Activated T-cell treated with anti-CD3 and anti-CD28 coated beads for 48 hours (primary cell): Measurements from ENCODE around the gene SFTPB.
"Not testable (repeated sequence)": the region's sequence is repeated elsewhere in the genome, so short reads cannot be mapped to it uniquely, and the experiment has no call there.

ENCODE experiments used
- DNase-seq: peaks from one replicate; pipeline ENCODE4 v3.0.0-alpha.2; 2020; ENCODE audit warnings: low read depth

The SFTPB gene

DNA sequence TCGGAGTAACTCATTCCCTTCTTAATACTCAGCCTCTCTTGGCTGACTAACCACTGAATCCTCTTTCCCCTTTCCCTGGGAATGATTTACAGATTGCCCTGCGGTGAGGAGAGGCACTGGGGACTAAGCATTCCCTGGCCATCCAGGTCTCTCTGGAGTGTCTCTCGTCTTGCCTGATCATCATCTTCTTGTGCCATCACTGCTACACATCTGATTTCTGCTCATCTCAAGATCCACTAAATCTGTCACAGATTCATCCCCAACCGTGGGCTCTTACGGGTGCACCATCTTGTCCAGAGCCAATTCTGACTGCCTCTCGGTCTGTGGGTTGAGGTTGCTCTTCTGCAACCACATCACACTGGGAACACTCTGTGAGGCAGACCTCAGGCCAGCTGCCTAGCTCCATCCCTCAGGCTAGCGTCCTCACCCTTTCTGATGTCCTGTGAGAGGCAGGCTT lies 12.0 kb downstream of the SFTPB start:
- no peak for DNase-seq

GRCh38 chr2:85653996-85654395 lies 14.0 kb downstream of the SFTPB start:
- no peak for DNase-seq

- DNase-seq: no peak
Observed at GRCh38 chr2:85652056-85652455, 15.9 kb downstream of the SFTPB start.

- no peak for DNase-seq
Observed at GRCh38 chr2:85651097-85651496, 16.9 kb downstream of the SFTPB start.

GRCh38 chr2:85650456-85650855 lies 17.5 kb downstream of the SFTPB start:
- no peak for DNase-seq

- DNase-seq: no peak
Observed at GRCh38 chr2:85649201-85650190, 18.5 kb downstream of the SFTPB start.

DNA sequence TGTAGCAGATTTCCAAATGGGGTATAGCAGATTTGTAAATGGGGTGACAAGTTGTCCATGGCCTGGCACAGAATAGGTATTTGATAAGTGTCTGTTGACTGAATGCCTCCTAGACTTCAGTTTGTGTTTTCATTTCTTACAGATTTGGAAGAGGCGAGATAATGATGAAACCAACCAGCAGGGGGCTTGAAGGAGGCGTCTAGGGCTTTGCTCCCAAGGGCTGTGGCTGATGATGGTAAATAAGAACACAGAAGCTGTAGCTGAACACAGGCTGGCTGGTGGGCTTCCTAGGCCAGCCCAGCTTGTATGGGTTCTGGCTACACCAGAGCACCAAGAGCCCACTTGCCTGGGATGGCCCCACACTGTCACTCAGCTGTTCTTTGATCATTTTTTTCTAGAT lies 19.4 kb downstream of the SFTPB start:
- DNase-seq: no peak

DNA sequence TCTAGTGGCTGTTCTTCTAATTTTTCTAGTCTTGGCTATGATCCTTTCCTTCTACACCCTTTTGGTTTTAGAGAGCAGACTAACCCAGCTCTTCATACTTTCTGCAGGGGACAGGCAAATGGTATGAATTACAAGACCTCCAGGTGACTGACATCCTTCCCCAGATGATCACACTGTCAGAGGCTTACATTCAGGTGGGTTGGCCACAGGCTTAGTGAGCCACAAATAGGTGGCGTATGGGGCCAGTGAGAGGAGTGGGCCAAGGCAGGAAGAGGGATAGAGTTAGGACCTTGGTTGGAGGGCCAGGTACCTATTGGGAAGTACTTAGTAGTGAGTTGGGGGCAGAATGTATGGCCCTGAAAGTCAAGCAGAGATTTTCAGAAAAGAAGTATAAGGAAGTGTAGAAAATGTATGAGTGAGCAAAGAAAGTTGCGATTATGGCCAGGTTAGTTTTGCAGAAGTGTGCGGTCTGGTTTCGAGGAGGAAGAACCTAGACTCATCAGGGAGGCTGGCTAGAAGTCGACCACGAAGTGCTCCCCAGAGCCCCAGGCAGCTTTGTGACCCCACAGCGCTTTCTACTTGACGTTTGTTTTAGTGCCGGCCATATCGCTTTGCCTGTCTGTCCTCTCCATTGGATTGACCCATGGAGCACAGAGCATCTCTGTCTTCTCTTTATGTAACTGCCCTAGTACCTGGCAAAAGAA lies 20.0 kb downstream of the SFTPB start:
- DNase-seq: no peak

DNA sequence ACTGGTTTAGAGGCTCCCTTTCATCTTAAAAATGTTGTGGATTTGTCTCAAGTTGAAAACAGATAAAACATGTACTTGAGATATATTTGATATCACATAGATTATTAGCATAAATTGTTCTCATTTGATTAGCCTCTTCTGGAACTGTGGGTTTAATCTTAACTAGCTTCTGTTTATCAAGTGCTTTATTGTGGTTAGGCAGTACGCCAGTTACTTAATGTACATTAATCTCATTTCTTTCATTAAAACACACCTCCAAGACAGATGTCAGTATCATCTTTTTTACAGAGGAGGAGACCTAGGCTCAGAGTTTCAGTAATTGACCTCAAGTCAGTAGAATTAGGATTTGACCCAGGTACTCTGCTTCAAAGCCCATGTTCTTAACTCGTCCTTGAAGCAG lies 21.8 kb downstream of the SFTPB start:
- DNase-seq: no peak

- no peak for DNase-seq
Observed at GRCh38 chr2:85644909-85645308, 23.1 kb downstream of the SFTPB start.

DNA sequence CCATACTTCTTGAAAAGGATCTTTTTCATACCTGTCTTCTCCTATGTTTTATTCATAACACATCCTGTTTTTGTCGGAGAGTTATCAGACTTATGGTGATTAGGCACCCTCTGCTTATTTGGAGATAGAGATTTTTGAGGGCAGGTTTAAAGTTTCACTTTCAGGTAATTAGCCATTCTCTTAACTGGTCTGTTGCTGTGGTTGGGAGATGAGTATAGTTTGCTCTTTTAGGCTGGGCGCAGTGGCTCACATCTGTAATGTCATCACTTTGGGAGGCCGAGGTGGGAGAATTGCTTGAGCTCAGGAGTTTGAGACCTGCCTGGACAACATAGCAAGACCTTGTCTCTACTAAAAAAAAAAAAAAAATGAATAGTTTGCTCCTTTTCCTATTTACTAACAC lies 25.3 kb downstream of the SFTPB start:
- no peak for DNase-seq

DNA sequence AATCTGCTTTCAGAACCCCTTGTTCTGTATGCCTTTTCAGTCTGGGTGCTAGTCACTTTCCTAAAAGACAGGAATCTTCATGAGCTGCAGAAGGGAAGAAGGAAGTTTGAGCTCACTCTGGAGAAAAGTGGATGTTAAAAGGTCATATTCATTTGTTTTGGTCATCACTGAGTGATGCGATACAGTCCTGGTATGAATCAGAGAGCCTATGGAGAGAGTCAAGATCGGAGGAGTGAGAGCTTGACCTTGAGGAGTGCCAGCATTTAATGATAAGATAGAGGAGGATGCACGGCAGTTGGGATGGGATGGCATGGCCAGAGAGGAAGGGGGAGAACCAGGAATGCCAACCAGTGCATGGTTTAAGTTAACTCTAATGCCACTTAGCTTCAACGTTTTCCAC lies 32.4 kb downstream of the SFTPB start:
- DNase-seq: no peak

DNA sequence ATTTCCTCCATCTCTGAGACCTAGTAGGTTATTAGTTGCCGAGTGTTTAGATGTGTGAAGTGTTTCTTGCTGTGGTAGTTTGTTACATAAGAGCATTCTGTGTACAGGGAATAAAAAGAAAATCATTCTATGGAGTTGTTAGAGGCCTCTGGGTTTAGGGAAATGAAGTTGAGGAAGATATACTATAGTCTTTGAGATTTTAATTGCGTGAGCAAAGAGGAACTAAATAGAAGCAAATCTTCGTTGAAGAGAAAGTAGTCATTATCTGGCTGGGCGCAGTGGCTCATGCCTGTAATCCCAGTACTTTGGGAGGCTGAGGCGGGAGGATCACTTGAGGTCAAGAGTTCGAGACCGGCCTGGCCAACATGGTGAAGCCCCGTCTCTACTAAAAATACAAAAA lies 33.0 kb downstream of the SFTPB start:
- no peak for DNase-seq

DNA sequence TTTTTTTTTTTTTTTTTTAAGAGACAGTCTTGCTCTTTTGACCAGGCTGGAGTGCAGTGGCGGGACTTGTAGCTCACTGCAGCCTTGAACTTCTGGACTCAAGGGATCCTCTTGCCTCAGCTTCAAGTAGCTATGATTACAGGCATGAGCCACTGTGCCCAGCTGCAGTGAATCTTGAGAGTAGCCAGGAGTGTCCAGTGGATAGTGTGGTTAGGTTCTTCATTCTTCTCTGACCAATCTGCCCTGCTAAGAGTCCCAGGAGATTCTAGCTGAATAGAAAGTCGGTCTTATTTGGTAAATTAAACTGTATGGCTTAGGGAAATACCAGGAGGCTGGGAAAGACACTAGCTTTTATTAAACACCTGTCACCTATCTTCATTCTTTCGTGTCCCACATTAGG lies 36.7 kb downstream of the SFTPB start:
- DNase-seq: no peak

DNA sequence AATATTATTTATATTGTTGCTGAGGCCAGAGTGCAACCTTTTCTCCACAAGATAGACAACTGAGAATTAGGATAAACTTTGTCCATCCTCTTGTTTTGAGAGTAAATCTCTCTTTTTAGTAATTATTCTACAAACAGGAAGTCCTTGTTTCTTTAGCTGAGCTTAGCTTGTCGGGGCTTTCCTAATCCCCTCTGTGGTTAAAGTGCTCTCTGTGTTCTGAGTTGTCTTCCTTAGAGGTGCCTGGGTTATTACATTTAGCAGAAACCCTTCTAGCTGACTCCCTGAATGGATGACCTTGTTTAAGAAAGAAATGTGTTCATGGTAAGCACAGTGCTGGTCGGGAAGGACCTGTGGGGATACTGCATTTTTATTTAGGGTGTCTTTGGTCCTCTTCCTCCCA lies 39.3 kb downstream of the SFTPB start:
- DNase-seq: no peak

DNA sequence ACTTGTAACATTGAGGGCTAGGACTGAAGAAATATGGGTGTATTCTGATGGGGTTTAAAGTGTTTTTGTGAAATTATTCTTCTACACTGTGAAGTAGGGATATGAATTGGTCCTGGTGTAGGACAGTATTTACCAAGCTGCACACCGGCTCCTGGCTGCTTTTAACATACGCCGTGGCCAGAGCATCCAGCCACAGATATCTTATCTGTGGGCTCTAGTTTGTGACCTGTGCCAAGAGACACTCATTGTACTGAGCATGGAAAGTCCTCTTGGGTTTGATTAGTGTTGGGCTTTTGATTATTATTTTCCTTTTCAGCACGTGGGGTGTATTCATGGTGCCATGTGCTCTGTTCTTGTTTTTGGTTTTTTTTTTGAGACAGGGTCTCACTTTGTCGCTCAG lies 44.0 kb downstream of the SFTPB start:
- no peak for DNase-seq

DNA sequence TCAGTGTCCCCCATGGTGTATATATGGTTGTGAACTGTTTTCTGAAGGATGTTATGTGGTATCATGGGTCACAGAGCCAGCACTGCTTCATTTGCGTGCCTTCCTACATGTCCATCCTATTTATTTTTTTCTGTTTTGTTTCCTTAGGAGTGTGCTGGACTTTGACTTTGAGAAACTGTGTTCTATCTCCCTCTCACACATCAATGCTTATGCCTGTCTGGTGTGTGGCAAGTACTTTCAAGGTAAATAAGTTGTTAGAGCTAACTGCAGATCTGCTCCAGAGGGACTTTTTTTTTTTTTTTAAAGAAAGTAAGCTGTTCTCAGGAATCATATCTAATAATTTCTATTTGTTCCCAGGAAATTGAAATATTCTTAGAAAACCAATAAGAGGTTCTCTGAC lies 46.7 kb downstream of the SFTPB start:
- no peak for DNase-seq

DNA sequence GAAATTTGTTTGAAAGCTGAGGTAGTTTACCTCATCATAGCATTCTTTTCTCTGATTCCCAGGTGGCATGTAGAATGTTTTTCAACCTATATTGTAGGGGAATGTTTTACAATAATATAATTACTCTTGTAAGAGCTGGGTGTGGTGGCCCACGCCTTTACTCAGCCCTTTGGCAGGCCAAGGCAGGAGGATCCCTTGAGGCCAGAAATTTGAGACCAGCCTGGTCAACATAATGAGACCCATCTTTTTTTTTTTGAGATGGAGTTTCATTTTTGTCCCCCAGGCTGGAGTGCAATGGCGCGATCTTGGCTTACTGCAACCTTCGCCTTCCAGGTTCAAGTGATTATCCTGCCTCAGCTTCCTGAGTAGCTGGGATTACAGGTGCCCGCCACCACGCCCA lies 48.4 kb downstream of the SFTPB start:
- DNase-seq: no peak

DNA sequence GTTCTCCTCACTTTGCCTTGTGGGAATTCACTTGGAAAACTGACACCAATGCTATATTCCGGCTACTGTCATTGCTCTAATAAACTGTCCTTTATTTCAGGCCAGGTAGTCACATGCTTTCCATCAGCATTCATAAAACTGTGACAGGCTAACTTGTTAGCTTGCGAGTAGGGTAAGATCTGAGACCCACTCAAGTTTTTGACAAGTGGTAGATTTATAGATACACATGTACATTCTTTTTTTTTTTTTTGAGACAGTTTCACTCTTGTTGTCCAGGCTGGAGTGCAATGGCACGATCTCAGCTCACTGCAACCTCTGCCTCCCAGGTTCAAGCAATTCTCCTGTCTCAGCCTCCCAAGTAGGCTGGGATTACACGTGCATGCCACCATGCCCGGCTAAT lies 50.3 kb downstream of the SFTPB start:
- DNase-seq: not testable (repeated sequence)

- DNase-seq: no peak
Observed at GRCh38 chr2:85615413-85615728, 52.6 kb downstream of the SFTPB start.

DNA sequence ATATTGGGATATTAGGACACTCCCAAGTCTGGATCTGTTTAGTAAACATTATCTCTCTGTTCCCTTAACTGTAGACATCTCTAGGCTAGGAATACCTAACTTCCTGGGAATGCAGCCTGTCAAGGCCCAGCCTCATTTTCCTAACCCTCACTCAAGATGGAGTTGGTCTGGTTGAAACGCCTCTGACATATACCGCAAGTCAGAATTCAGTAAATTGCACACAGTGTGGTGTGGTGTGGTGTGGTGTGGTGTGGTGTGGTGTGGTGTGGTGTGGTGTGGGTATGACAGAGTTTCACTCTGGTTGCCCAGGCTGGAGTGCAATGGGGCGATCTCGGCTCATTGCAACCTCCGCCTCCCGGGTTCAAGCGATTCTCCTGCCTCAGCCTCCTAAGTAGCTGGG lies 53.2 kb downstream of the SFTPB start:
- DNase-seq: peak; percentile 17

- no peak for DNase-seq
Observed at GRCh38 chr2:85613717-85614515, 54.1 kb downstream of the SFTPB start.
